Tibial artery (tissue), 4 donors: ENCODE data around the gene EPN2.
A peak's percentile ranks its signal among the peaks of the same experiment; 100 is the strongest.

Source experiments
- DNase-seq, 2 donors: peaks; one replicate each; pipeline ENCODE4 v3.0.0-alpha.2; 2019
- H3K27ac ChIP-seq, 2 donors: fragments of 200-600 bp; sonication (generic) in 1 of 2; 1 replicate in 1 of 2; 2 replicates in 1 of 2; pipeline ENCODE4 v1.5.1; 2018 to 2019; ENCODE audit warnings: mild to moderate bottlenecking in 1 of 2
- H3K27me3 ChIP-seq, 2 donors: fragments of 200-600 bp; sonication (generic) in 1 of 2; one replicate each; pipeline versions ENCODE4 v1.5.1 to v1.6.0; 2016 to 2019
- H3K36me3 ChIP-seq, 3 donors: fragments of 200-600 bp; sonication (generic) in 2 of 3; one replicate each; pipeline ENCODE4 v1.5.1; 2016 to 2019; ENCODE audit warnings: mild to moderate bottlenecking in 2 of 3
- H3K4me1 ChIP-seq, 4 donors: fragments of 200-600 bp; sonication (generic) in 2 of 4; 1 replicate in 3 of 4; 2 replicates in 1 of 4; pipeline ENCODE4 v1.5.1; 2016 to 2019
- H3K4me3 ChIP-seq, 2 donors: fragments of 200-600 bp; sonication (generic) in 1 of 2; 1 replicate in 1 of 2; 2 replicates in 1 of 2; pipeline ENCODE4 v1.5.1; 2018 to 2019; ENCODE audit warnings: mild to moderate bottlenecking in 2 of 2
- H3K9me3 ChIP-seq, 3 donors: fragments of 200-600 bp; sonication (generic) in 1 of 3; one replicate each; pipeline ENCODE4 v1.5.1; 2016 to 2019
- CTCF ChIP-seq, 2 experiments: fragments of 200-600 bp in 1 of 2; fragments of 450-650 bp in 1 of 2; IDR thresholded peaks; one replicate each; pipeline ENCODE4 v1.5.1; 2017 to 2019; ENCODE audit warnings: antibody characterized with exemption in 2 of 2, mild to moderate bottlenecking in 1 of 2, moderate library complexity in 1 of 2
- intact Hi-C: fragments of 100-400 bp; cut with DNase I; formaldehyde crosslinking; loops from one replicate; pipeline ENCODE4 v1.15.0; 2023; ENCODE audit warnings: low total_unique reads

EPN2 gene

DNA sequence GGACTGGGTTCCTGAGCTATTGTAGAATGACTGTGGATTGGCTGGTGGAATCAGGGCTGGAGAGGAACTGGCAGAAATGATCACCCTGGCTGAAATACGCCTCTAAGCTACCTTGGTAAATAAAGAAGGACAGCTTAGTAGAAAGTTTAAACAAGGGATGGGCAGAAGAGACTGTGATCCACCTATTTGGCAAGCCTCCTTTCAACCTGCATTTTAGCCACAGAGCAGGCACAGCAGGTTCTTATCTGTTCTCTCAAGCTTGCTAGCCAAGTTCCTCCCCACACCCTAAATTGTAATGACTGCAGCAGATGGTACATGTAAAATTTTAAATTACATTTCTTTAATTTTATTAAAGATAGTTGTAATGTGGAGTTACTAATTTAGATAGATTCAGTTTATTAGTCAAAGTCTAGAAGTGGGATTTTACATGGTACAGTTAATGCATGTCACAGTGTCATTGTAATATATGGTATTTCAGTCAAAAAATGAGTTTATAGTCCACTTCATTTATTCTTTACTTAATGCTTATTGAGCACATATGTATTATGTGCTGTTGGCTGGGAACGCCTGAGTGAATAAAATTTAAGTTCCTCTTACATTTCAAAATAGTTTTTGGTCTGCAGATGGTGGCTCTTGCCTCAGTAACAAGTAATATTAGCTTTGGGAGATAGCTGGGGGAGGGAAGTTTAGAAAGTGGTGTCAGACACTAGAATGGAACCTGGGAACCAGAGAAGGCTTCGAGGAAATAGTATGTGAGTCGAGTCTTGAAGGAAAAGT, 11.2 kb downstream of the EPN2 start:
- Histone ChIP-seq H3K36me3 (no peaks in the 10 kb centered on the region), H3K9me3 (no peaks in the 10 kb centered on the region), H3K27me3 (no peaks in the 10 kb centered on the region), H3K4me1 (peaks cover 0 to 75% (median 45%) of the 10 kb centered on the region in 4 donors), H3K4me3 (no peak overlapping the region), H3K27ac (peak overlapping the region; percentile 63 to 73)
- intact Hi-C loops, result no loop called here
- no peak for DNase-seq
- TF ChIP-seq CTCF (IDR thresholded peaks at IDR 0.05), result no peak

DNA sequence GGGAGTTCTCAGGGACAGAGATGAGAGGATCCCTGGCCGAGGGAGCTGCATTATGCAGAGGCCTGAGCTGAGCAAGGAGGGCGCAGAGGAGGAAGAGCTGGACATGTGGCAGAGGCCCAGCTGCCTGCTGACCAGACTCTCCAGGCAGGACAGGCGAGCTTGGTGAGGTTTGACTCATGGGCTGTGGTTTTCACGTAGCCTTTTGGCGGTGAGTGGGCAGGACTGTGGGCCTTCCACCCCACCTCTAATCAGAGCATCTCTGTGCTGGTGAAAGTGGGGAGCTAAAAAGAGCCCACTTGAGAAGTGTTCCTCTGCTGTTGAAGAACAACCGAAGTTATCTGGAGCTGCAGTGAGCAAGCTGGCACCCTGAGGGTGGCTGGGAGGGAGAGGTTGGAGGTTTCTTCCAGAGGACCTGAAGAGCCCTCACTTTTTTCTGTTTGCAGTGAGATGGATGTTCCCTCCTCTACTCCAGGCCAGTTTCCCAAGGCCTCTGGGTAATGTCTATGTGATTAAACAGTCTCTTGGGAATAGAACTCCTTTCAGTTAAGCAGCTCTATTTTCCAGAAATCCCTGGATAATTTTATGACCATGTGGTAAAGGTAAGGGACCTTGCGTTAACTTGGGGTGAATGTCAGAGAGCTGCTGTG, 11.9 kb downstream of the EPN2 start:
- H3K36me3 ChIP-seq, result no peaks in the 10 kb centered on the region
- H3K27me3 ChIP-seq, result no peaks in the 10 kb centered on the region
- peak; percentile 60 to 86 for DNase-seq
- no peak for TF ChIP-seq CTCF (IDR thresholded peaks at IDR 0.05)
- H3K27ac ChIP-seq, result peak overlapping the region; percentile 63 to 73
- H3K4me1 ChIP-seq, result peaks cover 0 to 68% (median 44%) of the 10 kb centered on the region in 4 donors
- intact Hi-C loops, result no loop called here
- no peak overlapping the region for H3K4me3 ChIP-seq
- H3K9me3 ChIP-seq, result no peaks in the 10 kb centered on the region

DNA sequence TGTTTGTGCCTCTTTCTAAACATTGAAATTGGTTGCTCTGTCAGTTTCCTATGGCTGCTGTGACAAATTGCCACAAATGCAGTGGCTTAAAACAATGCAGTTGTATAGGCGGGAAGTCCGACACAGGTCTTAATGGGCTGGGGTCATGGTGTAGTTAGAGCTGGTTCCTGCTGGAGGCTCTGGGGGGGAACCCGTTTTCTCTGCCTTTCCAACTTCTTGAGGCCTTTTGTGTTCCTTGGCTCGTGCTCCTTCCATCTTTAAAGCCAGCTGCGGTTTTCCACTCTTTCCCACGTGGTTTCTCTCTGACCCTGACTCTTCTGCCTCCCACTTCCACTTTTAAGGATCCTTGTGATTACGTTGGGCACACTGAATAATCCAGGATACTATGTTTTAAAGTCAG, 12.5 kb downstream of the EPN2 start:
- no peak for TF ChIP-seq CTCF (IDR thresholded peaks at IDR 0.05)
- H3K36me3 ChIP-seq, result no peaks in the 10 kb centered on the region
- intact Hi-C loops, result no loop called here
- no peaks in the 10 kb centered on the region for H3K27me3 ChIP-seq
- DNase-seq, result peak; percentile 41 to 75
- peak overlapping the region; percentile 63 to 73 for H3K27ac ChIP-seq
- no peak overlapping the region for H3K4me3 ChIP-seq
- H3K4me1 ChIP-seq, result peaks cover 0 to 62% (median 42%) of the 10 kb centered on the region in 4 donors
- H3K9me3 ChIP-seq, result no peaks in the 10 kb centered on the region

DNA sequence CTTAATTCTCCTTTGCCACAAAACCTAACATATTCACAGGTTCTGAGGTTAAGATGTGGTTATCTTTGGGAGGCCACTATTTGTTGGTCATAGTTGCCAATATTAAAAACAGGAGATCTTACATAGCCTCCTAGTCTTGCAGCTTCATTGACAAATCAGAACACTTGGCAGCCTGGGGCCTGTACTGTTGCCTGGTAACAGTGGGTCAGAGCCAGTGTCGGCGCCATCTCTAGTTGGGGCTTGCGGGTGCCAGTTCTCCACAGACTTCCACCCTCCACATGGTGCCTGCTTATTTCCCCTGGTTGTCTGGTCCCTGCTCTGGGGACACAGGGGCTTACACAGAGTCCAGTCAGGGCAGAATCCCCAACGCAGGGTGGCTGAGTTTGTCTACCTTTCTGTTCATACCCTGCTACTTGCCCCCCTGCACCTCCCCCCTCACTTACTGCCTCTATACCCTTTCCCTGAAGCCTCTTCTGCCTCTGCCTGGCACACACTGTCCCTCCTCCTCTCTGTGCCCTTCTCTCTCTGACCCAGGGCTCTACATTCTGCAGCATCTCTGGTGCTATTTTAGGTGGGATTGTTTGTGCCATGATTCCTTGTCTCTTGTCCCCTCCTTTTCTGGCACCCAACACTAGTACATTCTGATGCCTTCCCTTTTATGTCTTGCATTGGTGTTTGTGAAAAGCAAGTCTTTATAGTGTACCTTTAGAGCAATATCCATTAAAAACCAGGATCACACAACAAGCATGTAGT, 13.4 kb downstream of the EPN2 start:
- H3K4me3 ChIP-seq, result no peak overlapping the region
- H3K36me3 ChIP-seq, result no peaks in the 10 kb centered on the region
- no peaks in the 10 kb centered on the region for H3K27me3 ChIP-seq
- peak overlapping the region; percentile 63 to 73 for H3K27ac ChIP-seq
- intact Hi-C loops, result no loop called here
- no peak for TF ChIP-seq CTCF (IDR thresholded peaks at IDR 0.05)
- peak; percentile 62 to 87 for DNase-seq
- no peaks in the 10 kb centered on the region for H3K9me3 ChIP-seq
- H3K4me1 ChIP-seq, result peaks cover 0 to 56% (median 42%) of the 10 kb centered on the region in 4 donors

- intact Hi-C loops, result no loop called here
- Histone ChIP-seq H3K4me1 (peaks cover 0 to 48% (median 33%) of the 10 kb centered on the region in 4 donors), H3K27me3 (no peaks in the 10 kb centered on the region), H3K4me3 (no peak overlapping the region), H3K9me3 (no peaks in the 10 kb centered on the region), H3K36me3 (no peaks in the 10 kb centered on the region), H3K27ac (no peak overlapping the region)
- no peak for DNase-seq
- TF ChIP-seq CTCF (IDR thresholded peaks at IDR 0.05), result no peak
Observed at GRCh38 chr17:19253112-19253511, 15.9 kb downstream of the EPN2 start.
